Measurements from ENCODE around the gene KRT4. TPM values are rescaled to one million over a fixed set of nuclear protein-coding genes. Genes with fewer than 3 reads are reported as not detected.

The KRT4 gene
- polyA plus RNA-seq, 12 donors = 0.23 to 677 (median 88.5) TPM; not detected in 6

Other genes with a start within 250 kb of the KRT4 start
- under 1 TPM in 3 of 12 donors, not detected in 9; 0.15 to 0.25 (median 0.21) TPM for gene KRT74, start 240.3 kb downstream of the KRT4 start, polyA plus RNA-seq (ENCODE audit: insufficient read length in 12 of 12)
- gene KRT72, start 212.7 kb downstream of the KRT4 start, polyA plus RNA-seq (ENCODE audit: insufficient read length in 12 of 12) = under 1 TPM in 3 of 12 donors, not detected in 9; 0.11 to 0.26 (median 0.12) TPM
- gene KRT73, start 195.6 kb downstream of the KRT4 start, polyA plus RNA-seq (ENCODE audit: insufficient read length in 12 of 12) = under 1 TPM in 2 of 12 donors, not detected in 10; 0.05 to 0.15 TPM
- under 1 TPM in 3 of 12 donors, not detected in 9; 0.58 to 0.75 (median 0.61) TPM for gene KRT2, start 161.9 kb downstream of the KRT4 start, polyA plus RNA-seq (ENCODE audit: insufficient read length in 12 of 12)
- gene KRT1, start 133.7 kb downstream of the KRT4 start, polyA plus RNA-seq (ENCODE audit: insufficient read length in 12 of 12) = 1,000 to 10,000 TPM in 1 of 12 donors, 100 to 1,000 TPM in 2, 1 to 10 TPM in 2, under 1 TPM in 5, not detected in 2; 0.17 to 1,255 (median 2.6) TPM
- gene KRT77, start 110.6 kb downstream of the KRT4 start, polyA plus RNA-seq (ENCODE audit: insufficient read length in 12 of 12) = 1 to 10 TPM in 2 of 12 donors, under 1 TPM in 3, not detected in 7; 0.04 to 4.6 (median 0.60) TPM
- not detected for gene KRT76, start 36.8 kb downstream of the KRT4 start, polyA plus RNA-seq (ENCODE audit: insufficient read length in 12 of 12)
- gene KRT3, start 18.0 kb downstream of the KRT4 start, polyA plus RNA-seq (ENCODE audit: insufficient read length in 12 of 12) = under 1 TPM in 2 of 12 donors, not detected in 10; 0.31 to 0.77 TPM
- gene KRT79, start 20.2 kb upstream of the KRT4 start, polyA plus RNA-seq (ENCODE audit: insufficient read length in 12 of 12) = under 1 TPM in 1 of 12 donors, not detected in 11; 0.11 TPM
- 10 to 100 TPM in 1 of 12 donors, 1 to 10 TPM in 2, under 1 TPM in 2, not detected in 7; 0.08 to 12.6 (median 2.4) TPM for gene KRT78, start 34.9 kb upstream of the KRT4 start, polyA plus RNA-seq (ENCODE audit: insufficient read length in 12 of 12)
- 100 to 1,000 TPM in 1 of 12 donors, 10 to 100 TPM in 3, 1 to 10 TPM in 7, not detected in 1; 2.2 to 208 (median 3.1) TPM for gene KRT8, start 91.0 kb upstream of the KRT4 start, polyA plus RNA-seq (ENCODE audit: insufficient read length in 12 of 12)
- 10 to 100 TPM in 3 of 12 donors, 1 to 10 TPM in 8, not detected in 1; 2.5 to 92.0 (median 5.5) TPM for gene KRT18, start 135.0 kb upstream of the KRT4 start, polyA plus RNA-seq (ENCODE audit: insufficient read length in 12 of 12)
- gene EIF4B, start 192.3 kb upstream of the KRT4 start, polyA plus RNA-seq (ENCODE audit: insufficient read length in 12 of 12) = 100 to 1,000 TPM; 256 to 501 (median 413) TPM
- gene TNS2, start 235.9 kb upstream of the KRT4 start, polyA plus RNA-seq (ENCODE audit: insufficient read length in 12 of 12) = 100 to 1,000 TPM in 5 of 12 donors, 10 to 100 TPM in 7; 61.4 to 665 (median 96.2) TPM